Fibroblast of the aortic adventitia (primary cell): Measurements from ENCODE around the gene LKAAEAR1. TPM values are rescaled to one million over a fixed set of nuclear protein-coding genes. Genes with fewer than 3 reads are reported as not detected.

Experiments
- DNase-seq: peaks from one replicate; pipeline ENCODE4 v3.0.0-alpha.2; 2010; ENCODE audit warnings: low read depth
- H3K4me3 ChIP-seq: 2 replicates; pipeline ENCODE4 v1.5.1; 2011; ENCODE audit warnings: low read depth, mild to moderate bottlenecking, control low read depth, low read length, moderate library complexity
- total RNA-seq: library from RNA; depleted of rRNA; stranded (reverse); fragments of >200 nt; gene quantifications from 2 replicates; pipeline ENCODE4 v1.2.3, GENCODE V29; 2012; ENCODE audit warnings: low replicate concordance
- TF ChIP-seq, protein P1 (sequence below): IDR thresholded peaks from 2 replicates; pipeline ENCODE4 v1.5.1; 2011; ENCODE audit warnings: mild to moderate bottlenecking, low read length, control low read depth, inconsistent platforms; ENCODE audit not compliant: insufficient read depth

Gene LKAAEAR1
- total RNA-seq, 1 donor = 0.36 TPM

DNA sequence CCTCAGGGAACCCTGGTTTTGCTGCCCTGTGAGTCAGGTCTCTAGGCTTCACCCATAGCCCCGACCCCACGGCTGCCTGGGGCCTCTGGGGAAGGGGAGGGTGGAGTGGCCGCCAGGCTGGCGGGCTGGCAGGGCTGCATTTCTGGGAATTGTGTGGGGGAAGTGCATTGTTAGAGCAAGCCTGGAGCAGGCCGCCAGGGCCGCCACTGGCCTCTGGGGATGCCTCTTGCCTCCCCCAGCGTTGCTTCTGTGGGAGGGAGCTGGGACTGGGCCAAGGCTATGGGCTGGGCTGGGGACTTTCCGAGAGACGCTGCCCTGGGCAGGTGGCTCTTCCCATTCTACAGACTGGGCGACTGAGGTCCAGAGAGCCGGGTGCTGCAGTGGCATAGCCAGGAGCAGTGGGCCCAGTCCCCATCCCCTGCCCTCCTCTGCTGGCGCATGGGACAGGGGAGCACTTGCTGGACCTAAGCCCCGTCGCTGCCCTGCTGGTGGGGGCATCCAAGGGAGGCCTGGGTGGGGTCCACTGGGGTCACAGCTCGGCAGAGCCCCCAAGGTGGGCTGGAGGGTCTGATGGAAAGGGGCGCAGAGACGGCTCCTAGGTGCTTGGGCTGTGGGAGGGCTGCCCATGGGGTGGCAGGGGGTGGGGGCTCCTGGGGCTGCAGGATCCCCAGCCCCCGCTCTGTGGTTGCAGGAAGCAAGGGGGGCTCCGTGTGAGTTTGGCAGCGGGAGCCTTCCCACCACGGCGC lies 28.1 kb downstream of the LKAAEAR1 start:
- peak; percentile 47 for DNase-seq
- no peak overlapping the region for H3K4me3 ChIP-seq
- TF ChIP-seq, protein P1, sequence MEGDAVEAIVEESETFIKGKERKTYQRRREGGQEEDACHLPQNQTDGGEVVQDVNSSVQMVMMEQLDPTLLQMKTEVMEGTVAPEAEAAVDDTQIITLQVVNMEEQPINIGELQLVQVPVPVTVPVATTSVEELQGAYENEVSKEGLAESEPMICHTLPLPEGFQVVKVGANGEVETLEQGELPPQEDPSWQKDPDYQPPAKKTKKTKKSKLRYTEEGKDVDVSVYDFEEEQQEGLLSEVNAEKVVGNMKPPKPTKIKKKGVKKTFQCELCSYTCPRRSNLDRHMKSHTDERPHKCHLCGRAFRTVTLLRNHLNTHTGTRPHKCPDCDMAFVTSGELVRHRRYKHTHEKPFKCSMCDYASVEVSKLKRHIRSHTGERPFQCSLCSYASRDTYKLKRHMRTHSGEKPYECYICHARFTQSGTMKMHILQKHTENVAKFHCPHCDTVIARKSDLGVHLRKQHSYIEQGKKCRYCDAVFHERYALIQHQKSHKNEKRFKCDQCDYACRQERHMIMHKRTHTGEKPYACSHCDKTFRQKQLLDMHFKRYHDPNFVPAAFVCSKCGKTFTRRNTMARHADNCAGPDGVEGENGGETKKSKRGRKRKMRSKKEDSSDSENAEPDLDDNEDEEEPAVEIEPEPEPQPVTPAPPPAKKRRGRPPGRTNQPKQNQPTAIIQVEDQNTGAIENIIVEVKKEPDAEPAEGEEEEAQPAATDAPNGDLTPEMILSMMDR = no peak

DNA sequence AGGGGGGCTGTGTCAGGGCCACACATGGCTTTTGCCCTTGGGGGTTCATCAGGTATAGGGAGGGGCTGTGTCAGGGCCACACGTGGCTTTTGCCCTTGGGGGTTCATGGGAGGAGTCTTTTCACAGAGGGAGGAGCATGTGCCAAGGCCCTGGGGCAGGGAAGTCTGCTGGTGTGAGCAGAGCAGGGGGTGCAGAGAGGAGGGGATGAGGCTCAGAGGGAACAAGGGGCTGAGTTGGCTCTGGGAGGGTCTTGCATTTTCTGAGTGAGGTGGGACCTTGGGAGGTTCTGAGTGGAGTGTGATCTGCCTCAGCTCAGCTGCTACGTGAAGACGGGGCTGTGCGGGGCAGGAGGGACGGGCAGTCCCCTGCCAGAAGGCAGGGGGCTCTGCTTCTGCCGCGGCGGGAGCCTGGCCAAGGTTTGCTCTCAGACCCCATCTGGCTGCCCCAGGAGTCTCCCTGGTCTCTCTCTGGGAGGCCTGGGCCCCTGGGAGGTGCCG lies 28.8 kb downstream of the LKAAEAR1 start:
- H3K4me3 ChIP-seq = no peak overlapping the region
- TF ChIP-seq, protein P1 = no peak

DNA sequence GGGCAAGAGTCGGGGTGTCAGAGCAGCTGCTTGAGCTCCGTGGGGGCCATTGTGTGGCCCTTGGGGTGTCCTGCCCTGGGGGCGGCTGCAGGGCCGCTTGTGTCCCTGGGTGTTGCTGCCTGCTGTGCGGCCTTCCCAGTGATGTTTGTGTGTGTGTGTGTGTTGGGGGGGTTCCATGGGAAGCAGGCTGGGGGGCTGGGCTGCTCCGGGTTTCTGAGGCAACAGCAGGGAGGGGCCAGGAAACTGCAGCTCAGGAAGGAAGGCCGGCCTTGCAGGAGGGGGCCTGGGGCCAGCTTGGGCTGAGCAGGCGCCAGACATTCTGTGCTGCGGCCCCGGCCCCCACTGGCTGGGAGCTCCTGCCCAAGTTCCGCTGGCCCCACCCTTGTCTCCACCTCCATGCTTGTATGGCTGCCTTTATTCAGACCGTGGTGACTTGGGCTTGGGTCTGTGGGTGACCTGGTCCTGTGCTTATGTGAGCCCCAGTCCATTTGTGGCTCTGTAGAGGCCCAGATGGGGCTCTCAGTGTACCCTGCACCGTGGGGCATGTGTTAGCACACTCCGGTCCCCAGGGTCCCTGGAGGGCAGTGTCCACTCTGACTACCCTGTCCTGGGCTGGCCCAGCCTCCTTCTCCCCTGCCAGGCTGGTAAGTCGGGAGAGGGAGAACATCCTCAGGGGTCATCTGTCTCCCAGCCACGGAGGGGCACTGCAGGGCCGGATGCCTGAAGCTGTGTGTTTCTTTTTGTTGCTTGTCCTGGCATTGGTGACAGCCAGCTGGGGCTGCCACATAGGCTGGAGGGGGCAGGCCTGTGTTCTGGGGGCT lies 30.1 kb downstream of the LKAAEAR1 start:
- DNase-seq = peak; percentile 67
- peak overlapping the region; percentile 10 for H3K4me3 ChIP-seq
- TF ChIP-seq, protein P1 = peak; percentile 22

More for the DNA sequence above, 28.8 kb downstream of the LKAAEAR1 start:
- no peak for DNase-seq

DNA sequence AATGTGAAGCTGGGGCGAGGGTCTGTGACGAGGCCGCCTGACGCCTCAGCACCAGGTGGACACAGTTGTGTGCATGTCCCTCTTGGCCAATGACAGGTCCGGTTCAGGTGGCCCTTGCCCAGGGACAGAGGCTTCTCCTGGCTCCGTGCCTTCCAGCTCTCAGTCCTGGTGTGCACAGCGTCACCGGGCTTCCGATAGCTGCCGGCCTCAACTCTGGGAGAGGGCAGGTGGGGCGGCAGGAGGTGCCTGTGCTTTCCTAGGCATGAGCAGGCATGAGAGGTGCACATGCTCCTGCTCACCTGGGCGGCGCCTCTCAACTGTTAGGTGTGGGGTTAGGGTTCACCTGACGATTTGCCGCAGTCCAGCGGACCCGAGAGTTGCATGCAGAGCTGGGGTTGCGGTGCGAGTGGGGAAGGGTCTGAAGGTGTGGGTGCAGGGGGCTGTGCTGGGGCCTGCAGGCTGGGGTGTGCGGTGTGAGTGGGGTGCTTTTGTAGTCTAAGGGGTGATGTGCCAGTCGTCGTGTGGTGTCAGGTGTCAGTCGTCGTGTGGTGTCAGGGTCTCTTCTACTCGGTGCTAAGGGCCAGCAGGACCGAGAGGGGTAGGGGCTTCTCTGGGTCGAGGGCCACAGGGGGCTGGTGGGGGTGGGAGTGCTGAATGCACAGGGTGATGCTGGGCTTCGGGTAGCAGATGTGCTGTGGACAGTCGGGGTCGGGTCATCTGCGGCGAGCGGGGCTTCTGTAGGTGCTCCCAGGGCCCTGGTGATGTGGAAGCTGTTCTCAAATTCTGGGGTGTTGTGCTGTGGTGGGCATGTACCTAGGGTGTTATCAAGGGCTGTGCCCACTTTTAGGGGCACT lies 31.0 kb downstream of the LKAAEAR1 start:
- no peak for DNase-seq
- TF ChIP-seq, protein P1 = no peak
- H3K4me3 ChIP-seq = no peak overlapping the region

DNA sequence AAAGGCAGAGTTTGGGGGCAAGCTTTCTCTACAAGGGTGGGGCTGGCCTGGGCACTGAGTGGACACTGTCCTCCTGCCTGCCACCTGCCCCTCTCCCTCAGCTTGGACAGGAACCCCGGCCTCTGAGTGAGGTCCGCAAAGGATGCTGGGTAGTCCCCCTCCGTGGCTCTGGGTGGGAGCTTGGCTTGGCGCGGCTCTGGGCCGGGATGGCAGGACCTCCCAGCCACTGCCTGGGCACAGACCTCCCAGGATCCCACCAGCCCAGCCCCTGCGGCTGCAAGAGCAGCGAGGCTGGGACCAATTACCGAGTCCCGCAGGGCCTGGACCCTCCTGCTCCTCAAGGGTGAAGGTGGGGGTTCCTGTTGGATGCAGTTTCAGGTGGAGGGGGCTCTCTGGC lies 31.9 kb downstream of the LKAAEAR1 start:
- TF ChIP-seq, protein P1 = no peak
- no peak for DNase-seq
- no peak overlapping the region for H3K4me3 ChIP-seq

DNA sequence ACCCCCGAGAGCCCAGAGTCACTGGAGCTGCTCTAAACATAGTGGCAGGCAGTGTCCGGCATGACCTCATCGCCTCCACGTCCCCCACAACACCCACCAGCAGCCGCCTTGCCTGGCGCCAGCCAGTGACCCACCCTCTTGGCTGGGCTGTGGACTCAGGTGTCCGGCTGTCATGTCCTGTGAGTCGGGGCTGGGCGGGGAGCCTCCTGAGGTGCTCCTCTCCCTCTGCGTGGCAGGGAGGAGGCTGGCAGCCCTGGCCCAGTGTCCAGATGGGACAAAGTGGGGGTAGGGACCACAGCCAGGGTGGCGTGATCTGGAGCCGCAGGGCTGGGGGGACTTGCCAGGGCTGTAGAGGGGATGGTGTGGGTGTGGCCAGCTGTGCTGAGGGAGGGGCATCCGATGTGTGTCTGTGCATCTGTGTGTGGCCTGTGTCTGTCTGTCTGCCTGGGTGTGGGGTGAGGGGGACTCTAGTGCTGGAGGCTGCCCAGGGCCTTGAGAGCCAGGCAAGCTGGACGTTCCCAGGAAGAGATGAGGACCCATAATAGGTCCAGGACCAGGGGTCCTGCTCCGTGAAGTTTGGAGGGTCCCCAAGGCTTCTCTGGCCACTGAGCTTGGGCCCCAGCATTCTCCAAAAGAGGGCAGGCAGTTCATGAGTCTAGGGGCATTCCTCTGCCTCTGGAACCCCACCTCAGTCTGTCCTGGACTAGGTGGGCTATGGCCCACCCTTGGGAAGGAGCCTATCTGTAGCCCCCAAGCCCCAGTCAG lies 32.5 kb downstream of the LKAAEAR1 start:
- DNase-seq = no peak
- TF ChIP-seq, protein P1 = no peak
- H3K4me3 ChIP-seq = no peak overlapping the region
